ENCODE measurements around the gene KBTBD13.
"Not testable (repeated sequence)": the region's sequence is repeated elsewhere in the genome, so short reads cannot be mapped to it uniquely, and the experiment has no call there.

The KBTBD13 gene

DNA sequence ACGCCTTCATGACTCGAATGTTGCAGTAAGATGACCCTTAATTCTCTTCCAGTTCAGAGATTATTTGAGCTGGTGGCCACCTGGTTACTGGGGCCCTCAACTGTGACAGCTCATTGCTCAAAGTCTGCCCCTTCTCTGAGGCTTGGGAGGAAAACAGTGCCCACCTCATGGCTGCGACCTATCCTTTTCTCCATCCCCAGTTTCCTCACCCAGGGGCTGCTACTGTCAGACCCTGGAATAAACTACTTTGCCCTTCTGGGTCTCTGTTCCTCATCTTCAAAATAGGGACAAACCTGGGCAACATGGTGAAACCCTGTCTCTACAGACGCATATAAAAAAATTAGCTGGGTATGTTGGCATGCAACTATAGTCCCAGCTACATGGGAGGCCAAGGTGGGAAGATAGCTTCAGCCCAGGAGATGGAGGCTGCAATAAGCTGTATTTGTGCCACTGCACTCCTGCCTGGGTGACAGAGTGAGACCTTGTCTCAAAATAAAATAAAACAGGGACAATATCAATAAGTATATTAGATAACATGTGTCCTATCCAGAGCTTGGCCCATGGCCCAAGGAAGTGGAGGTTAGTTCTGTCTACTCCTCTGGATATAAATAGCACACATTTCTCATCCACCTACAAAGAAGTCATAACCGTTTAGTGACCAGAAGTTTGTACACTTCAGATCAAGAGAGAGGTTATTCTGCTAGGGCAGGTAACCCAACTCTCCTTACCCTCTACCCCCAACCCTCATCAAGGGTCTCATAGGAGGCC, 6.6 kb upstream of the KBTBD13 start:
- DNase-seq (ENCODE audit: low spot score): no peak

DNA sequence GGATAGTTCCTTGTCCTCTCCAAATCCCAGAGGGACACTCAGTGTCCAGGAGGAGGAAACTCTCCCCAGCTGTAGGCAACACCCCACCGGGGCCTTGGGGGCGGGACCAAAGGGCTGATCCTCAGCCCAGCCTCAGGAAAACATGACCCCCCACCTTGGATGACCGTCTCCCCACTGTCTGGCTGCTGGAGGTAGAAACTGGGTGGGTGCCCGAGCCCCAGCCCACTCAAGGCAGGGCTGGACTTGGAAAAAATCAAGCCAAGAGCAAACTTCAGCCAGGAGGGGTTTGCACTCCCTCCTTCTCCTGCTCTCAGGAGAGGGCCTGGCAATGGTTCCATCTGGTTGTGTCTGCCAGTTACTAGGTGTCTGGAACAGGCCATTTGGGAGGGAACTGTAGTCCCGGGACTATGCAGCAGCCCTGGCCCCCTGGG, 5.2 kb upstream of the KBTBD13 start:
- DNase-seq (ENCODE audit: low spot score): no peak

DNA sequence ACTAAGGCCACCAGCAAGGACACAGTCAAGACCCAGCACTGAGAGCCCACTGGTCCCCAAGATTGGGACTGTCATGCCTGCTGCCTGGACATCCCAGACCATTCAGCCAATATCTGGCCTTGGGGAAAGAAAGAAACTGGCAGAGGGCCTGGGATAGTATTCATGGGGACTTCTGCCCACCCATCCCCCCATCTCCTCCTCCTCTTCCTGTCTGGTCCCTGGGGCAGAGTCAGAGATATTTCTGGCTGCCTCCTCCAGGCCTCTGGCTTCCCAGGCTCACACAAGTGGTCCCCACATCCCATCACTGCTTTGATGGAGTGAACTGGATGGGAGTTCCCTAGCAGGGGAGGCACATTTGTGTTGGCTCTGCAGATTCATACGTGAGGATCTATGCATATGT, 4.5 kb upstream of the KBTBD13 start:
- DNase-seq (ENCODE audit: low spot score): no peak

DNA sequence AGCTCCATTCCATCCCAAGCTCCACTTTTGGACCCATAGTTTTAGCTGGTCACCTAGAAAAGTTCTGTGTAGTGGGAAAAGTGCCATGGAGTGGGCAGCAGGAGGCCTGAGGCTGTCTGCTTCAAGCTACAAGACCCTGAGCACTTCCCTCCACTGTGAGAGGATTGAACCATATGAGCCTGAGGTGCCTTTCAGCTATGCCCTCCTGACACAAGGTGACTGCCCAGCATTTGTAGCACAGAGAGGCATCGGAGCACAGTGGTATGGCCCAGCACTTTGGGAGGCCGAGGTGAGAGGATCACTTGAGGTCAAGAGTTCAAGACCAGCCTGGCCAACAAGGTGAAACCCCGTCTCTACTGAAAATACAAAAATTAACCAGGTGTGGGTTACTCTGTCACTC, 3.9 kb upstream of the KBTBD13 start:
- no peak for DNase-seq (ENCODE audit: low spot score)

DNA sequence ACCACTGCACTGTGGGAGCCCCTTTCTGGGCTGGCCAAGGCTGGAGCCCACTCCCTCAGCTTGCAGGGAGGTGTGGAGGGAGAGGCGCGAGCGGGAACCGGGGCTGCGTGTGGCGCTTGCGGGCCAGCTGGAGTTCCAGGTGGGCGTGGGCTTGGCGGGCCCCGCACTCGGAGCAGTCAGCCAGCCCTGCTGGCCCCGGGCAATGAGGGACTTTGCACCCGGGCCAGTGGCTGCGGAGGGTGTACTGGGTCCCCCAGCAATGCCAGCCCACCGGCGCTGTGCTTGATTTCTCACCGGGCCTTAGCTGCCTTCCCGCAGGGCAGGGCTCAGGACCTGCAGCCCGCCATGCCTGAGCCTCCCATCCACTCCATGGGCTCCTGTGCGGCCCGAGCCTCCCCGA, 1.6 kb upstream of the KBTBD13 start:
- DNase-seq (ENCODE audit: low spot score): not testable (repeated sequence)

DNA sequence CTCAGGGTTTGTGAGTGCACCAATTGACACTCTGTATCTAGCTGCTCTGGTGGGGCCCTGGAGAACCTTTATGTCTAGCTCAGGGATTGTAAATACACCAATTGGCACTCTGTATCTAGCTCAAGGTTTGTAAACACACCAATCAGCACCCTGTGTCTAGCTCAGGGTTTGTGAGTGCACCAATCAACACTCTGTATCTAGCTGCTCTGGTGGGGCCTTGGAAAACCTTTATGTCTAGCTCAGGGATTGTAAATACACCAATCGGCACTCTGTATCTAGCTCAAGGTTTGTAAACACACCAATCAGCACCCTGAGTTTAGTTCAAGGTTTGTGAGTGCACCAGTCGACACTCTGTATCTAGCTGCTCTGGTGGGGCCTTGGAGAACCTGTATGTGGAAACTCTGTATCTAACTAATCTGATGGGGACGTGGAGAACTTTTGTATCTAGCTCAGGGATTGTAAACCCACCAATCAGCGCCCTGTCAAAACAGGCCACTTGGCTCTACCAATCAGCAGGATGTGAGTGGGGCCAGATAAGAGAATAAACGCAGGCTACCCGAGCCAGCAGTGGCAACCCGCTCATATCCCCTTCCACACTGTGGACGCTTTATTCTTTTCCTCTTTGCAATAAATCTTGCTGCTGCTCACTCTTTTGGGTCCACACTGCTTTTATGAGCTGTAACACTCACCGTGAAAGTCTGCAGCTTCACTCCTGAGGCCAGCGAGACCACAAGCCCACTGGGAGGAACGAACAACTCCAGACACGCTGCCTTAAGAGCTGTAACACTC, 745 bp upstream of the KBTBD13 start:
- DNase-seq (ENCODE audit: low spot score): not testable (repeated sequence)

DNA sequence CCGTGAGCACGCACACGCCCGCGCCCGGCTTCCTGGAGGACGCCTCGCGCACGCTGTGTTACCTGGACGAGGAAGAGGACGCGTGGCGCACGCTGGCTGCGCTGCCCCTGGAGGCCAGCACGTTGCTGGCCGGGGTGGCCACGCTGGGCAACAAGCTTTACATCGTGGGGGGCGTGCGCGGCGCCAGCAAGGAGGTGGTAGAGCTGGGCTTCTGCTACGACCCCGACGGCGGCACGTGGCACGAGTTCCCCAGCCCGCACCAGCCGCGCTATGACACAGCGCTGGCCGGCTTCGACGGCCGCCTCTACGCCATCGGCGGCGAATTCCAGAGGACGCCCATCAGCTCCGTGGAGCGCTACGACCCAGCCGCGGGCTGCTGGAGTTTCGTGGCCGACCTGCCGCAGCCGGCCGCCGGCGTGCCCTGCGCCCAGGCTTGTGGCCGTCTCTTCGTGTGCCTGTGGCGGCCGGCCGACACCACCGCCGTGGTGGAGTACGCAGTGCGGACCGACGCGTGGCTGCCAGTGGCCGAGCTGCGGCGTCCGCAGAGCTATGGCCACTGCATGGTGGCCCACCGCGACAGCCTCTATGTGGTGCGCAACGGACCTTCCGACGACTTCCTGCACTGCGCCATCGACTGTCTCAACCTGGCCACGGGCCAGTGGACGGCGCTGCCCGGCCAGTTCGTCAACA, 890 bp downstream of the KBTBD13 start:
- DNase-seq (ENCODE audit: low spot score): no peak

DNA sequence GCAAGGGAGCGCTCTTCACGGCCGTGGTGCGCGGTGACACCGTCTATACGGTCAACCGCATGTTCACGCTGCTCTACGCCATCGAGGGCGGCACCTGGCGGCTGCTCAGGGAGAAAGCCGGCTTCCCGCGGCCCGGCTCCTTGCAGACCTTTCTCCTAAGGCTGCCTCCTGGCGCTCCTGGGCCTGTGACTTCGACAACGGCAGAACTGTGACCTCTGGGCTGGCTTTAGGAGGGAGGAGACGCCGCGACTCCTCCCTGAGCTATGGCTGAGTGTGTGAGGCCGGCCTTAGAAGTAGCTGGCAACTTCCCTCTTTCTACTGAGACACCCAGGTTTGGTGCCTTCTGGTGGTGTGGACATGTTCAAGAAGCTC, 1.4 kb downstream of the KBTBD13 start:
- peak; percentile 73 for DNase-seq (ENCODE audit: low spot score)

DNA sequence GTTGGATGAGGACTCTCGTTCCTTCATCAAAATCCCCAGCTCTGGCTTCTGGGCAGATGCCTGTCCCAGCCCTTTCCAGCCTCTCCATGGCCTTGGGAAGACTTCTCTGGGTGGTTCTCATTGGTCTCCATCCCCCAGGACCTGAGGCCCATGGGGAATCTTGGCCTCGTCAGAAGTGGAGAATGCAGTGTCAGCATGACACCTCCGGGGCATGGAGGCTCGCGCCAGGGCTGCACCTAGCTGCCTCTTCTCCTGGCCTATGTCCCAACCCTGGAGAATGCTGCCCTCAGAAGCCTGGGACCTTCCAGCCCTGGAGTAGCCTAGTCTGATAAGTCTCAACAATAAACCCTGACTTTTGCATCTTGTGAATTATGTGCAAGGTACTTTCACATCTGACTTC, 3.0 kb downstream of the KBTBD13 start:
- no peak for DNase-seq (ENCODE audit: low spot score)

DNA sequence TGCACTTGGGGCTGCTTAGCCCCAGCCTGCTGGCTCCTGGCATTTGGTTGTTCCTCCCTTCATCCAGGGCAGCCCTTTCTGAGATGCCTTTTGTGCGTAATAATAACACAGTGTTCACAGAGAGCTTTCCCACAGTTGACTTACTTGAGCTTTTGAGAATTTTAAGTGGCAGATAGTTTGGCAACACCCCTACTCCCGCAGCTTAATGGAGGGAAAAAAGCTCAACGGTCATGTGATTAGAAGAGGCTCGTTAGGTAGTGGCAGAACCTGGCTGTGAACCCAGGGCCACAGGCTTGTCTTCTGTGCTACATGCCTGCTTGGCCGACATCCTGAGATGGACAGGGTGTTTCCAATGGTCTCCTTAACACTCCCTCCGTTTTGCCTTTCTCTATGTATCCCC, 4.7 kb downstream of the KBTBD13 start:
- DNase-seq (ENCODE audit: low spot score): no peak

DNA sequence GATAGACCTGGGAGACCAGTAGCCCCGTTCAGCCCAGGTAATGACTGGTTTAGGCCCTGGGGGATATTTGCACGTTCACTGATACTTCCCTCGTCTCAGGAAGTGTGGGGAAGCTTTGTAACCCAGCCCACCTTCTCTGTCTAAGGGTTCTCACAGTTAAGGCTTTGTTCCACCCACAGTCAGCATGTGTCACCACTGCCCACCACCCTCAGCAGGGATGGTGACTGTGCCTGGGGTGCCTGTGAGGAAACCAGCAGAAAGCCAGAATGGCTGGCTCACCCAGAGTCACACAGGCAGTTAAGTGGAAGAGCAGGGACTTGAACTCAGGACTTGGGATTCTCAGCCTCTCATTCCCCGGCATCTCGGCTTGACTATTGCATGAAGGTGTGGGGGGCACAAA, 5.2 kb downstream of the KBTBD13 start:
- no peak for DNase-seq (ENCODE audit: low spot score)

DNA sequence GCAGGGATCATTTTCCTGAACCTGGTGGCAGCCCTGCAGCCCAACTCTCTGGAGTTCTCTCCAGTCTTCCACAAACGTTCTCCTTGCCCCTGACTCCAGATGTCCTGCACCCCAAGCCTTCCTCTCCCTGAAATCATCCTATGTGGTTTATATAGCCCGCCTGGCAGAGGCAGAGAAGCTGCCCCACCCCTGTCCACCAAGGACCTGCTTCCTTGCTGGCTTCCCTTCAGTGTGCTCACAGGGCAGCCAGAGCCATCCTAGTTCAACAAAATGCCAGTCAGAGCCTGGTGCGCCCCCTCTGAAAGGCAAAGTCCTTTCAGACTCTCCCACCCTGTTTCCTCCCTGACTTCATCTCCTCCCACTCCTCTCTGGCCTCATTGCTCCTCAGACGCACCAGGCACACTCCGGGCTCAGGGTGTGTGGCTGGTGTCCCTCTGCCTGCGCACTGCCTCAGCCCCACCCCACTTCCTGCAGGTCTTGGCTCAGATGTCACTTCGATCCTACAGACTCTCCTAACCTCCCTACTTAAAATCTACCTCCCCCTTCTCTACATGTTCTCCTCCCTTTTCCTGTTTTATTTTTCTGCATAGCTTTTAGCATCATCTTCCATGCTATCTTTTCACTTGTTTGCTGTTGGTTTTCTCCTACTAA, 5.9 kb downstream of the KBTBD13 start:
- peak; percentile 69 for DNase-seq (ENCODE audit: low spot score)

DNA sequence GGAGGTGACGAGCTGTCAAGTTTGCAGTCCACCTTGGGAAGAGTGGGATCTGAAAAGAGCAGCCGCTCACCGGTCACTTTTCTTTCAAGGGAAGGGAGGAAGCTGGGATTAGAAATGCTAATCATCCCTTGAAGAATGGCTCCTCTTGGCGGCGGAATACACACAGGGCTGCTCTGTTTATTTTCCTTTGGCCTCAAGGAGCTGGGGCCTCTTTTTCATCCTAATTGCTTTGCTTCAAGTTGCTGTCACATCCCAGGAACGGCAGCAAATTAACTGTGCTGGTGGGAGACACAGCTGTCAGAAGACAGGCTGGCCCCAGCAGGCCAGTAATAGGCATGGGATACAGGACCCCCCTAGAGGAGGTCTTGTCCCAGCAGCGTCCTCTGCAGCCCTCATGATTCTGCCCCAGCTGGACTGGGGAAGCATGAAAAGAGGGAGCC, 6.7 kb downstream of the KBTBD13 start:
- DNase-seq (ENCODE audit: low spot score): no peak

DNA sequence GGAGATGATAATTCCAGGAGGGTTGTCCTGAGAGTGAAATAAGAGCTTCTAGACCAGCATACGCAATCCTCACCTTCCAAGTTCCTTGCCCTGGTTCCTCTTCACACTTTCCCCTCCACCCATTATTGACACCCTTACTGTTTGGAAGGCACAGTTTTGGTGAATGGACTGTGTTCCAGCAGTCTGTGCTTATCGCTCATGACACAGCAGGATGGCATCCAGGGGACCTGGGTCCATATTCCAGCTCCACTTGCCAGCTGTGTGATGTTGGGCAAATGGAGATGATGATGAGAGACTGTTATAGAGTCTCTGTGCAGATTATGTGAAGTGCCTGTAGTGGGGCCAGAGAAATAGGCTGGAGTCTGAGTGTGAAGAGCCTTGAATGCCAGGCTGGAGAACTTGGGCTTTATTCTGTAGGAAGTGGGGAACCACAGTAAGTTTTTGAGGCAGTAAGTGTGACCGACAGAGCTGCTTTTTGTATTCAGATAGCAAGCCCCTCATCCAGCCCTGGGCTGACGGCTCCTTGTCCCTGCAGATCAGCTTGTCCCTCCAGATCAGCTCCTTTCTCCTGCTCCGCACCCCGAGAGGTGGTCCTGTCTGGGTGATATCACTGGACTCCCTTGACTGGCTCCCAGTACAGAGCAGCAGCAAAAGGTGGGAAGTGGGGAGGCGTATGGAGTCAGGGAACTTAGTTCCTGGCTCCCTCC, 8.1 kb downstream of the KBTBD13 start:
- no peak for DNase-seq (ENCODE audit: low spot score)

DNA sequence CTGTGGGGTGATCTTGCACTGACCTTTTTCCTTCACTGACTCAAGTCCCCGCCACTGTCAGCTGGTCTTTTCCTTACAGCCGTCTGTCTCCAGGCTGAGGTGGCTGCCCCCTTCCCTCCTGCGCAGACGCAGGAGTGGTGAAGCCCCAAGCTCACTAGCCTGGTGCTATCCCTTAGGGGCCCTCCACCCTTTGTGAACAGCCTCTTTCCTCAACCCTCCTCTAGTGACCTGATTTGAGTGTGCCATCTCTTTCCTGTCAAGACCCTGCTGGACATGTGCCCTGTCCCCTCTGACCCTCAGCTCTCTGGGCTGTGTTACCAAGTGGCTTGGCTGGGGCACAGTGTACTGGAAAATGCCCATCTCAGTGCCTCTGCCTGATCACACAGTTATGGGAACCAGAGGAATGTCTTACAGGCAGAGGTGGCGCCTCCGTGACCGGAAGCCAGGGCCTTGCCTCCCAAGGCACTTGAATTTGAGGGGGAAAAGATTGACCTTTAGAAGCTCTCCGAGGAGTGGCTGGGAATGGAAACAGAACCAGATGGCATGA, 8.7 kb downstream of the KBTBD13 start:
- DNase-seq (ENCODE audit: low spot score): no peak

DNA sequence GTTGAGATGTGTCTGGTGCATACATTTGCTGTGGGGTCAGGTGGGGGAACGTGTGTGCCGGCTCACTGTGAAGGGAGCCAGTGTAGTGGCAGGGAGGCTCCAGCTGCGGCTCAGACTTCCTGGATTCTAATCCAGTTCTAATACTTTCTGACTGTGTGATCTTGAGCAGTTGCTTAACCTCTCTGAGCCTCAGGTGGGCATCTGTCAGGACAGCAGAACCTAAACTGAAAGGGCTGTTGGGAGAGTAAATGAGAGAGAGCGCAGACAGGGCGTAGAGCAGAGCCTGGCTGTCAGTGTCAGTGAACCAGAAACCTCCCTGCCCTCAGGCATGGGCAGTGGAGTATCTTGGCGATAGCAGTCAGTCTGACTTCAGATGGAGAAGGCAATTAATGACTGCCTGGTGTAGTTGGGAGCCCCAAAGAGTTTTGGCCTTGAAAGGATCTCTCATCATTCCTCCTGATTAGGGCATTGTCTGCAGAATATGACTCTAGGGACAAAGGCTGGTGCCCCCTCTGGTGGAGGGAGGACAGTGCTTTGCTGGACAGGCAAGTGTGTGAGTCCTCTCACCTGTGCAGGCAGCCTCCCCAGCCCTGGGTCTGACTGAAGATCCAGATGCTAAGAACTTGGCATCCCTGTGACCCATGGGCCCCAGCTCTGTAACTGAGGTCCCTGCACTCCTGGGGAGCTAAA, 9.6 kb downstream of the KBTBD13 start:
- DNase-seq (ENCODE audit: low spot score): peak; percentile 72

DNA sequence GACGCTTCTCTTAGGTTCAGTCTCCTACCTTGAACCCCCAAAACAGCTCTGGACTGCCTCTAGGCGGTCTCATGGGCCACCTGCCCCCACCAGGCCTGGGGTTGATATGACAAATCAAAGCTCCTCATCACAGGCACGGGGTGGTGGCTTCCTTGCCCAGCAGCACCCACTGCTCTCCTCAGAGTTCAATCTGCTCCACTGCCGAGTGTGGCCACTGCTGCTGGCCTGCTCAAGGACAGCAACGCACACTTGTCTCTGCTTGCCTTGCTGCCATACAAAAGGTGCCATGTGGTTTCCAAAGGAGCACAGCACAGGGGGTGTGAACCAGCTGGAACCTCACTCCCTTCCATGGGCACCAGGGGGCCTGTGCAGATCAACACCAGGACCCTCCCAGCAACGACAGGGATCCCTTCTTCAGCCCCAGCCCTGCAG, 10.2 kb downstream of the KBTBD13 start:
- no peak for DNase-seq (ENCODE audit: low spot score)

DNA sequence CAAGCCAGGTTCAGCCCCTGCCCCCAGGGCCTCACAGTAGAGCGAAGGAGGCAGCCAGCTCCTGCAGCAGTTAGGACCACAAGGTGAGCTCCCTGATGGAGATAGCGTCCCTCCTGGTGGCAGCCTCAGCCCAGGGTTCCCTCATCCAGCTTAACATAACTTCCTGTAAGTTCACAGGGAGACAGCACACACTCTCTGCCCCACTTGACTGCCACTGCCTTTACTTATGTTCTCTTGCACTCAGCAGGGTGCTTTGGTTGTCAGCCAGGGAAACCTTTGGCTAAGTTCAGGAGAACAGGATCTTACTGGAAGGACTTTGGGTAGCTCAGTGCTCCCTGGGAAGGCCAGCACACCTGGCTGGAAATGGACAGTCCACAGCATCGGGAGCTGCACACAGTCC, 10.9 kb downstream of the KBTBD13 start:
- DNase-seq (ENCODE audit: low spot score): no peak

DNA sequence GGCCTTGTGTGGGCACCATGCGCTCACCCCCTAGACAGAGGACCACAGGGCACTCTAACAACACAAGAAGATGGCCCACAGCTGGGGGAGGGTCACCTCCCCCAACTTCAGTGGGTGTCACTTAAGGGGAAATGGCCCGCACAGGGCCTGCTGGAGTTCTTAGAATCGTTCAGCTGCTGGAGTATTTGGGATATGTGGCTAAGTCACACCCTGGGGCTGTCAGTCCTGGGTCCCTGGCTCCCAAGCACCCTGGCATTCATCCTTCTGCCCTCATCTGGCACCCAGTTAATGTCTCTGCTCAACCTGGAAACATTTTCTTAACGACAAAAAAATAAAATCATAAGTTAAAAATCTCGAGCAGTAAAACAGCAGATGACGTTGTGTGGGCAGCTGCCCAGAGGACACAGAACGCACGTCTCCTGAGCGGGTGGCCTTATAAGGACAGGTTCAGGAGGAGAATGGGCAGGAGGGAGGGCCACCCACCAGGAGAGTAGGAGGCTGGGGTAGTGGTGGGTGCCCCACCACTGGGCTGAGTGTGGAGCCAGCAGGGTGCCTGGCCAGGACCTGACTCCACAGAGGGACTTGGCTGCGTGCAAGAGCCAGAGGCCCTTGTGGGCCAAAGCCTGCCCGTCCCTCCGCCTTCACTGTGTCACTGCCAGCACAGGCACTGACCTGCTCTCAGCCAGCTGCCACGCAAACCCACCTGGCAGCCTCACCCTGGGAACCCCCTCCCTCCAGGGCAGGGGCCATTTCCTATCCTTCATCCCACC, 11.5 kb downstream of the KBTBD13 start:
- DNase-seq (ENCODE audit: low spot score): no peak

DNA sequence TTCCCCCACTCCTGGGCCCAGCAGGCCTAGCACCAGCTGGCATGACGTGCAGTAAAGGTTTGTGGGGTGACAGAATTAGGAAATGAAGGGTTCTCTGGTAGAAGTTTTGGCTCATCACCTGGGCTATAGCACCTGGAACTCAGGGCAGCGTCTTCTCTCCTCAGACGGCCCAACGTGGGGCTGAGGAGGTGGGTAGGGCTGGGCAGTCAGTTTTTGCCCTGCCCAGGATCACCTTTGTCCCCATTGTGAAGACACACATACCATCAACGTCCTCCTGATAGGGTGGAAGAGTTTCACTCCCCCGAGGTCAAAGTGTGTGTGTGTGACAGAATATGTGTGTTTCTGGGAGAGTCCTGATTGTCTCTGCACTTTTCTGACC, 12.1 kb downstream of the KBTBD13 start:
- no peak for DNase-seq (ENCODE audit: low spot score)

Measured in iPS-NIHi11 (cell line).